Kidney epithelial cell (primary cell): Measurements from ENCODE around the gene PDE11A. TPM values are rescaled to one million over a fixed set of nuclear protein-coding genes. Genes with fewer than 3 reads are reported as not detected.

ENCODE experiments used
- DNase-seq: peaks from one replicate; pipeline ENCODE4 v3.0.0-alpha.2; 2010; ENCODE audit warnings: low read depth
- H3K27me3 ChIP-seq: 2 replicates; pipeline ENCODE4 v1.6.0; 2011; ENCODE audit warnings: low read length; ENCODE audit not compliant: control insufficient read depth, insufficient read depth
- H3K36me3 ChIP-seq: 2 replicates; pipeline ENCODE4 v1.5.1; 2011; ENCODE audit warnings: low read length; ENCODE audit not compliant: control insufficient read depth, insufficient read depth
- H3K4me3 ChIP-seq: 2 replicates; pipeline ENCODE4 v1.5.1; 2011; ENCODE audit warnings: low read depth, mild to moderate bottlenecking, control low read depth, low read length
- total RNA-seq: library from RNA; depleted of rRNA; stranded (reverse); fragments of >200 nt; gene quantifications from 2 replicates; pipeline ENCODE4 v1.2.3, GENCODE V29; 2015
- TF ChIP-seq, protein P1 (sequence below): IDR thresholded peaks from 2 replicates; pipeline ENCODE4 v1.5.1; 2011; ENCODE audit warnings: mild to moderate bottlenecking, moderate library complexity, low read length, control low read depth, inconsistent platforms; ENCODE audit not compliant: insufficient read depth, poor library complexity, severe bottlenecking

The PDE11A gene
- total RNA-seq, 1 donor from 2014 or later = 0.13 TPM

DNA sequence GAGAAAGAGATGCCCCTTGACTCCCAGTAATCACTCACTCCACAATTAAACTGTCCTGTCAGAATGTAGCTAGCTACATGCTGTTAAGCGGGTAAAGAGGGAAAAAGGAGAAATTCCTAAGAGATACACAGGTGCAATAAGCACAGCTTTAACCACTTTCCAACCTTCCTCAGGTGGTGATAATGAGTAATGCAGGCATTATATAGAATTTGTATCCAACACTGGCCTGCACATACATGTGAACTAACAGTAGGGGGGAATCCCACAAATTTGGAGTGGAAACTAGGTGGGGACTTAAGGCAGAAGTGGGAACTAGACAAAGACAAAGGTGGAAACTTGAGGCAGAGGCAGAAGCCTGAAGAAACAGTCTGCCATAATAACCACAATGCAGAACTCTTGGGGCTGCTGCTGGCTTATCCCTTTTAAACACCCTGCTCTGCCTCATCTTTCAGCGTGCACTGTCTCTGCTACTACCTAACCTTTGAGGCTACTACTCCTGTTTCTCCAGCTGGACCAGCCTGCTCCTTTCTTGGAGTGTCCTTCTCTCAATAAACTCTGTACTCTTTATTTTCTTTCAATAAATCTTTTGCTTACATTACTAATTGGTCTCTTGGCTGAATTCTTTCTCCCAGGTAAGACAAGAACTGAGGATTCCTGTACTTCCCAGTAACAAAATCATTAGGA lies 259.7 kb downstream of the PDE11A start:
- Histone ChIP-seq H3K27me3 (no peaks in the 10 kb centered on the region), H3K4me3 (no peak overlapping the region), H3K36me3 (no peaks in the 10 kb centered on the region)
- TF ChIP-seq, protein P1, sequence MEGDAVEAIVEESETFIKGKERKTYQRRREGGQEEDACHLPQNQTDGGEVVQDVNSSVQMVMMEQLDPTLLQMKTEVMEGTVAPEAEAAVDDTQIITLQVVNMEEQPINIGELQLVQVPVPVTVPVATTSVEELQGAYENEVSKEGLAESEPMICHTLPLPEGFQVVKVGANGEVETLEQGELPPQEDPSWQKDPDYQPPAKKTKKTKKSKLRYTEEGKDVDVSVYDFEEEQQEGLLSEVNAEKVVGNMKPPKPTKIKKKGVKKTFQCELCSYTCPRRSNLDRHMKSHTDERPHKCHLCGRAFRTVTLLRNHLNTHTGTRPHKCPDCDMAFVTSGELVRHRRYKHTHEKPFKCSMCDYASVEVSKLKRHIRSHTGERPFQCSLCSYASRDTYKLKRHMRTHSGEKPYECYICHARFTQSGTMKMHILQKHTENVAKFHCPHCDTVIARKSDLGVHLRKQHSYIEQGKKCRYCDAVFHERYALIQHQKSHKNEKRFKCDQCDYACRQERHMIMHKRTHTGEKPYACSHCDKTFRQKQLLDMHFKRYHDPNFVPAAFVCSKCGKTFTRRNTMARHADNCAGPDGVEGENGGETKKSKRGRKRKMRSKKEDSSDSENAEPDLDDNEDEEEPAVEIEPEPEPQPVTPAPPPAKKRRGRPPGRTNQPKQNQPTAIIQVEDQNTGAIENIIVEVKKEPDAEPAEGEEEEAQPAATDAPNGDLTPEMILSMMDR = no peak
- no peak for DNase-seq

DNA sequence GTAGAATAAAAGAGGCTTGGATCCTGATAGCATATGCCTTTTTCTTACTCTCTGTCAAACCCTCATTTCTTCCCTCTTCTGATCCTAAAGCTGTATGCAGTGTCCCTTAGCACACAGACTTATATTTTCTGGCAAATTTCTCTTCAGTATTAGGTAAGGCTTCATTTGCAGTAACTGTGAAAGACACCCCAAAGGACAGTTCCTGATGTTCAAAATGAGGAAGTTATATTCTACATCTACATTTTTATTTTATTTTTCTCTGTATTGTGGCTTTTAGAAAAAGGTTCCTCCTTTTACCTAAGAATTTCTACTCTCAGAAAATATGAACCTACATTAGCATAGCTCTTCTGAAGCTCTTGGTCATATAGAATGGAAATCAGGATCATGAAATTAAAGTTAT lies 261.7 kb downstream of the PDE11A start:
- no peaks in the 10 kb centered on the region for H3K27me3 ChIP-seq
- no peaks in the 10 kb centered on the region for H3K36me3 ChIP-seq
- TF ChIP-seq, protein P1 = no peak
- H3K4me3 ChIP-seq = no peak overlapping the region
- DNase-seq = no peak

DNA sequence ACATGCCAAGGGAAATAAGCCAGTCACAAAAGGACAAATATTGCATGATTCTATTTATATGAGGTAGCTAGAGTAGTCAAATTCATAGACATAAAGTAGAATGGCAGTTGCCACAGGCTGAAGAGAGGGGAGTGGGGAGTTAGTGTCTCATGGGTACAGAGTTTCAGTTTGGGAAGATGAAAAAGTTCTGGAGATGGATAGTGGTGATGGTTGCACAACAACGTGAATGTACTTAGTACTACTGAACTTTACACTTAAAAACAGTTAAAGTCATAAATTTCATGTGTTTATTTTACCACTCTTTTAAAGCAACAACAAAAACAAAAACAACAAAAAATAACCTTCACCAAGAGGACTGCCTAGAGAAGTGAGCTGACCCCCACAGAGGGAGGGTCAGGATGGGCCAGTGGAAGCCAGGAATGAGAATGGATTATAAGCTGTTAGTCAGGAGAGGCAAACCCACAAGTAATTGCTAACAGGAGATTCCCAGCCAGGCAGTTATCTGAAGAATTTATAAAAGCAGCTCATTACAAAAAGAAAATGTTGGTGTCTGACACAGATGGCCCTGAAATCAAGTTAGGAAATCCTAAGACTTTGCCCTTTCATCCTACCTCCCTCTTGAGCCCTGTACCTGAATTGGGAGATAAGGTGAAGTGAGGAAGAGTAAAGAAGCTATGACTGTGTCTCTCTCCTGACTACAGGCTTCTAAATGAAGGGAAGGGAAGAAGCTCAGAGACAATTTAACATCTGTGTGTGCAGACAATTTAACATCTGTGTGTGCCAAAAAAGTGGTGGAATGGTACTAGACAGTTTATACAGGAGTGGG lies 263.4 kb downstream of the PDE11A start:
- Histone ChIP-seq H3K4me3 (no peak overlapping the region), H3K27me3 (no peaks in the 10 kb centered on the region), H3K36me3 (no peaks in the 10 kb centered on the region)
- no peak for DNase-seq
- TF ChIP-seq, protein P1 = no peak

DNA sequence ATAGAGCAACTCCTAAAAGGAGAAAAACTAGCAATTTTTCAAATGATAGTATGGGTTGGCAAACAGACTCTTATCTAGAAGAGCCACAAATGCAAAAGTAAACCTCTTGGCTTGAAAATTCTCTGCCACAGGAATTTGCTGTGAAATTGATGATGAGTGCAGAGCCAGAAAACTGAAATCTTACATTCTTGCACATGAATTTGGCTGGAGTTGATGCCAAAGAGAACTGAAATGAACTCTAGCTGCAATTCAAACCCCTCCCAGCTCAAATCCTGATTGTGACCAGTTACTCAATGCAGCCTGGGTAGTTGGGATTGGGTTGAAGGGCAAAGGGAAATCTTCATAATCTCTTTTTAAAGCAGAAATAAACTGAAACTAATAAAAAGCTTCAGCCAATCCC lies 266.6 kb downstream of the PDE11A start:
- H3K36me3 ChIP-seq = no peaks in the 10 kb centered on the region
- TF ChIP-seq, protein P1 = no peak
- no peaks in the 10 kb centered on the region for H3K27me3 ChIP-seq
- no peak overlapping the region for H3K4me3 ChIP-seq
- no peak for DNase-seq

DNA sequence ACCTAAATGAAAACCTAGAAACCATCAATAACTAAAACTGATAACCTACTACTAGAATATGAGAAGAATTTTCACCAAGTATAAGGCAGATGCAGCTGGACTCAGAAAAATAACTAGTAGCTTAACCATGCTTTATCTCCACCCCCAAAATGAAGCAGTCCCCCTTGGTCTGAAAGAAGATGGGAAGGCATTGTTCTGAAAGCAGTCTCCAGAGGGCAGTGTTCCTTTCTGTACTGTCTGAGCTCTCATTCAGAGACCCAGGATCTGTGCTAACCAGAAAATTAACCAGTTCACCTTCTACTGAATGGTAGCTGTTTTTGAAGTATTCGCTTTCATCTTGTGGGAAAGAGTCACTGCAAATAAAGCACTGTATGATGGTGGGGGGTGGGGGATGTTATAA lies 273.0 kb downstream of the PDE11A start:
- Histone ChIP-seq H3K4me3 (no peak overlapping the region), H3K36me3 (no peaks in the 10 kb centered on the region), H3K27me3 (no peaks in the 10 kb centered on the region)
- DNase-seq = no peak
- TF ChIP-seq, protein P1 = peak; percentile 65

DNA sequence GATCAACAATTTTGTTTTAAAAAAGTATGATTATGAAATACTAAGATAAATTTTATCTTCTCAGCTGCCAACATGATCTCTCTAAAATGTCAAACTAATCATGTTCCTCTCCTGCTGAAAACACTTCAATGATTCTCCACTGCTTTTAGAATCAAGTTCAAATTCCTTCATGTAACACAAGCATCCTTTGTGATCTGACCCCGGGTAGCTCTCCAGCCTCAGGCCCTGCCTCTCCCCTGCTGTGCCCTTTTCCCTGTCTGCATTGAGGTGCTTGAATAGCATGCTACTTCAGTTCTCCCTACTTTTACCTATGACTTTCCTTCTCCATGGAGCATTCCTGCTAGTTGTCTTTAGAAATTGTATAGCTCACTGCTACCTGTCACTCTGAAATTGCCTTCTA lies 274.8 kb downstream of the PDE11A start:
- TF ChIP-seq, protein P1 = no peak
- H3K4me3 ChIP-seq = no peak overlapping the region

More for the DNA sequence above, 274.8 kb downstream of the PDE11A start:
- no peaks in the 10 kb centered on the region for H3K27me3 ChIP-seq
- no peaks in the 10 kb centered on the region for H3K36me3 ChIP-seq
- no peak for DNase-seq
